HG02870 (cell line): ENCODE results near the gene SNED1.
"Not testable (repeated sequence)": the region's sequence is repeated elsewhere in the genome, so short reads cannot be mapped to it uniquely, and the experiment has no call there.

Experiments
- ATAC-seq: cut with Tn5 transposase; IDR thresholded peaks from one replicate; pipeline ENCODE4 v1.9.1; 2021; ENCODE audit warnings: mild to moderate bottlenecking, moderate library complexity; ENCODE audit not compliant: unreplicated experiment

The SNED1 gene

DNA sequence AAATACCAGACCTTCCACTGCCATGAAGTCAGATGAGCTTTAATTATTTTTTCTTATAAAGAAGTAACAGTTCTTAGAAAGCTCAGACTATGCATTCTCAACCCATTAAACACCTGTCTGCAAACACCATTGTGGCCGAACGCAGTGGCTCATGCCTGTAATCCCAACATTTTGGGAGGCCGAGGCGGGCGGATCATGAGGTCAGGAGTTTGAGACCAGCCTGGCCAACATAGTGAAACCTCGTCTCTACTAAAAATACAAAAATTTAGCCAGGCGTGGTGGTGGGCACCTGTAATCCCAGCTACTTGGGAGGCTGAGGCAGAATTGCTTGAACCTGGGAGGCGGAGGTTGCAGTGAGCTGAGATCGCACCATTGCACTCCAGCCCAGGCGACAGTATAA, 106.2 kb downstream of the SNED1 start:
- ATAC-seq, result not testable (repeated sequence)

DNA sequence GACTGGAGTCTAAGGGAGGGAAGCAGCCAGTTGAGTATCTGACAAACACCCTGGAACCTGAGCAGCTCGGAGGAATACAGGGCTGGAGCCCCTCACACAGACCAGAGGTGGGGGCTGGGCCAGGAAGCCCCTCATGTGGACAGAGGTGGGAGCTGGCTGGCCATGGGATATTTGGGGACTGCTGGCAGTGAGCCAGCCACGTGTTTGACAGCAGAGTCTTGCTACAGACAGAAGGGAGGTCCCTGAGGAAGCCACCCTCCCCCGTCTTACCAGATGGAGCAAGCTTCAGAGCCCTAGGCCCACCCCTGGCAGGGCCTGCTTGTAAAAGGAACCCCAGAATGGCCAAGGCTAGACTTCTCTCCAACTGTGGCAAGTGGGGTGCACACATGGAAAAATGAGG, 107.2 kb downstream of the SNED1 start:
- no peak for ATAC-seq

DNA sequence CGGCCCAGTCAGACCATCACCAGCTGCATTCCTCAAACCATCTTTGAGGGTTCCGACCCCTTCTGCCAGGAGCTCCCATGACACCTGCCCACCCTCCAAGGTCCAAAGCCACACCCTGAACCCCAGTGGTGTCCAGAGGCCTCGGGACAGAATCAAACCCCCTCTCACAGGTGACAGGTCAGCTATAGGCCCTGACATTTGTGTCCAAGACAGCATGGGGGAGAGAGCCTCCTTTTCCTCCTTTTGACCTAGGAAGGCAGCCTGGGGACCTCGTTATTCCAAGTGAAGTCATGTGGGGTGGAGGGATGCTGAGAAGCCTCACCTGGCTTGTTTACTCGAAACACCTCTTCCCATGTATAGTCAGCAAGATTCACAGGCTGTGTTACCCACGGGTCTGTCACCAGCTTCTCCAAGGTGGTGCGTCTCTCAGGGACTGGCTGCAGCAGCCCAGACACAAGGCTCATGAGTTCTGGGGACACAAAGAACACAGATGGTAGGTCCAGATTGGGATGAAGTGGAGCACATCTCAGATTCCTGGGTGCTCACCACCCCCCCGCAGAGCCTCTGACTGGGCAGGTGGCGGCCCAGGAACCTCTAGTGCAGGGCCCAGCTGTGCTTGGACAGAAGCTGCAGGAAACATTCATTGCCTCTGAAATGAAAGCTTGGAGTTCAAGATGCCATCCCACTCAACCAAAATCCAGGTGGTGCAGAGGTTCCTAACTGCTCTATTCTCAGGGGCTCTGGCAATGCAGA, 108.8 kb downstream of the SNED1 start:
- no peak for ATAC-seq

DNA sequence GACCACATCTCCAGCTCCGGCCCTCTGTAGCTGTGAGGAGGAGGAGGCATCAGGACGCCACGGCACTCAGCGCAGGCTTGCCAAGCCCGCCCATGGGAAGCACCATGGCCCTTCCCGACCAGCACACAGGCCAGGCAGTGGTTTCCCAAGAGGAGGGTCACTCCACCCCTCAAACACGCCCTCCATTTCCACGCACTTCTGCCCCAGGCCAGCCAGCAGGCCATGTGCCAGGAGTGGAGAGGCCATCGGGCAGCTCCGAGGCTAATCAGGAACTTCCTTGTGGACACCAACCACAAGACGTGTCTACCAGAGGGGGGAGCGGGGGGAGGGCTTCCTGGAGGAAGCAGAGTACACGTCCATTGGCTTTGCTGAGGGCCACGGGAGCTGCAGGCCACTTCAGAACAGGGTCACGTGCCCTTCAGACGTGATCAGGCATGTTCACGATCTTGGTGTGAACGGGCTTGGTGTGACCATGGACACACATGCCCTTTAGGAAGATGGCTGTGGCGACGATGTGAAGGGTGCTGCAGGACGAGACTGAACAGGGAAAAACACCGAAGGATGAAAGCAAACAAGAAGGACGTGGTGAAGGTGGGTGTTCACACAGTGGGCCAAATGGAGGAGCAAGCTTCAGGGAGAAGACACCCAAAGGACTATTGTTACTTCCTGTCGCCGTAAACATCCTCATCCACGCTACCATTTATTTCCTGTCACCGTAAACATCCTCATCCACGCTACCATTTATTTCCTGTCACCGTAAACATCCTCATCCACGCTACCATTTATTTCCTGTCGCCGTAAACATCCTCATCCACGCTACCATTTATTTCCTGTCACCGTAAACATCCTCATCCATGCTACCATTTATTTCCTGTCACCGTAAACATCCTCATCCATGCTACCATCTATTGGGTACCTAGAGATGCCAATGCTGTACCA, 110.1 kb downstream of the SNED1 start:
- ATAC-seq, result no peak

- ATAC-seq, result no peak
These were observed 111.0 kb downstream of the SNED1 start for GRCh38 chr2:241109210-241110088.

- ATAC-seq, result no peak
These were observed 111.7 kb downstream of the SNED1 start for GRCh38 chr2:241110089-241110606.

GRCh38 chr2:241110607-241111439, 112.4 kb downstream of the SNED1 start:
- ATAC-seq, result no peak

DNA sequence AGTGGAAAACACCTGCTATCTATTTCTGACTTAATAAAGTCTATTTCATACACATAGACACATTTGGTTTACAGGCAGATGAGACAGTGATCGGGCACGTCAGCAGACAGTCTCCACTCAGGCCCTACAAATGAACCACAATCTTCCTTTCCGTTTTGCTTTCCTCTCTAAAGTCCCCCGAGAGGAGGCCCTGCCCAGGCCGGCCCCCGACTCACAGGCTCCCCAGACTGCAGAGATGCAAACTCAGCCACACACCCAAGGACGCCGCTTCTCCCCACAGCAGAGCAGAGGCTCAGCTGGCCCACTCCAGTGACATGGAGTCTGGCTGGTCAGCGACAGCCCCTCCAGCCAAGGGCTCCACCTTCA, 113.0 kb downstream of the SNED1 start:
- no peak for ATAC-seq

- no peak for ATAC-seq
These were observed 113.6 kb downstream of the SNED1 start for GRCh38 chr2:241112046-241112445.

DNA sequence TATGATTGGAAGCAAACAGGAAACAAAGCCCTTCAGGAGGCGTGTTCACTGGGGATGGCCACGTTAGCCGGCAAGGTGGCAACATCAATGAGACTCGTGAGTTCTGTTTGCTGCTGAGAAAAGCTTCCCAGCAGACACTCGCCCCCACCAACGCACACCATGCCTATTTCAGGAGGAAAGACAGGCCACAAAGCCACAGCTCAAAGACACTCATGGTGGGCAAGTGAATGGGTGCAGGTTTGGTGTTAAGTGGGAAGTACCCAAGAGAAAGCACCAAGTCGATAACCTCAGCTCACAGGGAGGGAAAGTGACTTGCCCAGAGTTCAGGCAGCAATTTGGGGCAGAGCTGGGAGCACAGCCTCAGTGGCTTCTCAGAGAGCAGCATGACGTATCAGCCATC, 114.2 kb downstream of the SNED1 start:
- ATAC-seq, result no peak

DNA sequence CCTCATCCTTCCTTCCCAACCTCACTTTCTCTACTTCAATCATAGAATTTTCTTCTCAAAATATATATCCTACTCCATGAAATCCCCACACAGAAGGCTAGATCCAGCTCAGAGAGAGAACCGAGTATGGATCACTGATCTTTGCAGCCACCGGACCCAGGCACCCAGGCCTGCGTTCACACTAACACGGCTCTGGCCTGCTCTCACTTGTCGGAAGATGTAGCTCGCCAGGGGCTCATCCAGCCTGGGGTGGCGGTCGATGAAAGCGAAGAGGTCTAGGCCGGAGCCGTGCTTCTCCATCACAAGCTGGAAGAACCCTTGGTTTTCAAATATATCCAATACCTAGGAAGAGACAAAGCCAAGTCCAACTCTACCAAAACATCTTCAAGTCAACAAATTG, 116.4 kb downstream of the SNED1 start:
- ATAC-seq, result no peak

DNA sequence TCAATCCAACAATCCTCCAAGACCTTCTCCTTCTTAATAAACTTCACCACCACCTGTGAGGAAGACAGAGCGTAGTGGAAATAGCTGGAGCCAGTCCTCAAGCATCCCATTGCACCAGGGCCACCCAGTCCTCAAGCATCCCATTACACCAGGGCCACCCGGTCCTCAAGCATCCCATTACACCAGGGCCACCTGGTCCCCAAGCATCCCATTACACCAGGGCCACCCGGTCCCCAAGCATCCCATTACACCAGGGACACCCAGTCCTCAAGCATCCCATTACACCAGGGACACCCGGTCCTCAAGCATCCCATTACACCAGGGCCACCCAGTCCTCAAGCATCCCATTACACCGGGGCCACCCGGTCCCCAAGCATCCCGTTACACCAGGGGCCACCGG, 116.9 kb downstream of the SNED1 start:
- ATAC-seq, result no peak

GRCh38 chr2:241116606-241117560, 118.5 kb downstream of the SNED1 start:
- no peak for ATAC-seq

DNA sequence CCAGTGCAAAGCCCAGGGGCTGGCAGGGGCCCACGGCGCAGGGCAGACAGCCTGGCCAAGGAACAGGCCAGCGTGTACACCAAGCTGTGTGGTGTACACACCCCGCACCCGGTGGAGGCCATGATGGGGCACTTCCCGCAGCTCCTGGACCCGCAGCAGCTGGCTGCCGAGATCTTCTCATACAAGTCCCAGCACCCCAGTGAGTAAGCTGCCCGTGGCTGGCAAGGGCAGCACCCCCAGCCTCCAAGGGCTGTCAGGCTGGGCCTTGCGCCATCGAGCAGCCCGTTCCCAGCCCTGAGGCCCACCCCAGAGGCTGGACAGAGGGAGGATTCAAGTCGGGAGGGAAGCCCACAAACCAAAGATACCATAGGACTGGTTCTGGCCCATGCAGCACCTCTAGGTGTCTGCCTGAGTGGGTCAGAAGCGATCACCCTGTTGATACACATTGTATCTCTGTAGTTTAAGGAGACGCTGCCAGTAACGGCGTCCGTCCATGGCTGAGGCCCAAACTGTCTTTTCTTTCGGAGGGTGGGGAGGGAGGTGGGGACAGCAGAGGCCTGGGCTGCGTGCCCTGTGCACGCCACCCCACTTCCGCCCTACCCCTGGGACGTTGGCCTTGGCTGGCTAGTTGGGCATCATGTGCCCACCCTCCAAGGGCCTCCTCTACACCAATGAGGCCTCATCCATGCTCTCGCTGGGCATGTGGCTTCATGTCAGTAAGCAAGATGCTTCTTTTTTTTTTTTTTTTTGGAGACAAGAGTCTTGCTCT, 120.5 kb downstream of the SNED1 start:
- no peak for ATAC-seq

- no peak for ATAC-seq
These were observed 122.0 kb downstream of the SNED1 start for GRCh38 chr2:241120440-241120839.

DNA sequence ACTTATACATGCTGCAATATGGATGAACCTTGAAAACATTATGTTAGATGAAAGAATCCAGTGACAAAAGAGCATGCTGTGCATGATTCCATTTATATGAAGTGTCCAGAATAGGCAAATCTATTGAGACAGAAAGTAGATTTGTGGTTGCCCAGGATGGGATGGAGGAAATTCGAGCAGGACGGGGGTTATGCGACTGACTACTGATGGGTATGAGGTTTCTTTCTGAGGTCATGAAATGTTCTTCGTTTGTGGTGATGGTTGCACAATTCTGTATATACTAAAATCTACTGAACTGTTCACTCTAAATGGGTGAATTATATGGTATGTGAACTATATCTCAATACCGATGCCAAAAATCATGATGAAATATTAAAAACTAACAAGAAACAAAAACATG, 122.6 kb downstream of the SNED1 start:
- no peak for ATAC-seq

DNA sequence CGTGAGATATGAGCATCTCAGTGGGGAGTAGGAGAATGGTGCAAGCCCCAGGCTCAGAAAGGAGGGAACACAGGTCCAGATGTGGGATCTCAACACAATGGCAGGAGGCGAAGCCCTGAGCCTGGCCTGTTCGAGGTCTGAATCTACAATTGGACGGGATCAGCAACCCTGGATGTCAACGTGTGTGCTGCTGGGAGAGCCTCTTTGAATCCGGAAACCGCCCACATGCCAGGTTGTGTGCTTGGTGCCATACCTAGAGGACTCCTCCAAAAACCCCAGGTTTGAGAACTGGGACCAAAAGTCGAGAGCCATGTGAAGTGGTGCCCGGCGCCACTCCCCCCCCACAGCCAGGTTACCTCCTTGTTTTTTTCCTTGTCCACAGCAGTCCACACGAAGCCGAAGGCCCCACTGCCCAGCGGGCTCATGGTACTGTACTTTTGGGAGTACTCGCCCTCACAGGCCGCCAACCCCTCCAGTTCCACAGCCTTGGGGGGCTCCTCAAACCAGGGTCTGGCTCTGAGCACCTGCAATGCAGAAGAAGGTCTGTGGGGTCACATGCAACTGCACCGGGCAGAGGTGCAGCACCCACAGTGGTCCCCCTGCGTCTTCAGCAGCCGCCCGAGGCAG, 124.1 kb downstream of the SNED1 start:
- no peak for ATAC-seq
